HepG2 (cell line): Measurements from ENCODE around the gene PPARA. TPM values are rescaled to one million over a fixed set of nuclear protein-coding genes. Genes with fewer than 3 reads are reported as not detected.
A peak's percentile ranks its signal among the peaks of the same experiment; 100 is the strongest.

ENCODE experiments used
- ATAC-seq: fragments of 200-7000 bp; cut with Tn5 transposase; 3 replicates; pipeline ENCODE4 v1.9.1; 2020; ENCODE audit warnings: mild to moderate bottlenecking, moderate library complexity
- BruUV-seq: library from RNA; stranded (reverse); fragments of 400-500 nt; replicated peaks from 2 replicates; lab custom pipeline; 2021; lab: Mats Ljungman, UMichigan
- CTCF ChIA-PET: fragments of 300-600 bp; formaldehyde crosslinking; extraction: SDS; loops from one replicate; lab custom pipeline; 2021; ENCODE audit warnings: low total read pairs, inconsistent platforms, low intra/inter-chr PET ratio; lab: Yijun Ruan, JAX
- POLR2A ChIA-PET: fragments of 350-600 bp; sonication (Branson Sonifier 250); formaldehyde crosslinking; loops from one replicate; lab custom pipeline; 2020; ENCODE audit warnings: antibody characterized with exemption, inconsistent platforms; lab: Yijun Ruan, JAX
- DNase-seq: peaks from one replicate; pipeline ENCODE4 v3.0.0-alpha.2; 2015; ENCODE audit warnings: low spot score
- FAIRE-seq: peaks from 3 replicates; lab custom pipeline; 2011; peaks lifted over from hg19 to GRCh38; lab: Jason Lieb, UNC
- H2AFZ ChIP-seq: one replicate; pipeline ENCODE4 v1.6.1; 2011; ENCODE audit warnings: low read length, inconsistent platforms
- H3K27ac ChIP-seq: fragments of 300-600 bp; 3 replicates; pipeline ENCODE4 v1.8.0; 2011; ENCODE audit warnings: mixed run types, mild to moderate bottlenecking, mixed read lengths, low read length, inconsistent platforms; ENCODE audit not compliant: insufficient read depth; ENCODE audit errors: extremely low read length
- H3K27me3 ChIP-seq, 2 experiments: fragments of 200-600 bp in 1 of 2; 2 replicates in 1 of 2; 3 replicates in 1 of 2; pipeline versions ENCODE4 v1.6.0 to v1.8.0; 2011; ENCODE audit warnings: low read length in 2 of 2, mild to moderate bottlenecking in 2 of 2, moderate library complexity in 2 of 2, inconsistent platforms in 1 of 2; ENCODE audit not compliant: insufficient read depth in 2 of 2, control insufficient read depth in 1 of 2
- H3K36me3 ChIP-seq, 2 experiments: fragments of 200-600 bp in 1 of 2; replicated peaks in 1 of 2; 2 replicates in 1 of 2; 3 replicates in 1 of 2; pipeline versions ENCODE4 v1.5.1 to v1.8.0; 2011; ENCODE audit warnings: low read length in 2 of 2, inconsistent platforms in 1 of 2; ENCODE audit not compliant: insufficient read depth in 2 of 2, control insufficient read depth in 1 of 2
- H3K4me1 ChIP-seq: 2 replicates; pipeline ENCODE4 v1.5.1; 2012; ENCODE audit warnings: low read length, inconsistent platforms; ENCODE audit not compliant: insufficient read depth
- H3K4me2 ChIP-seq: 2 replicates; pipeline ENCODE4 v1.6.0; 2011; ENCODE audit warnings: low read depth, low read length, inconsistent platforms
- H3K4me3 ChIP-seq, 3 experiments: fragments of 200-600 bp in 1 of 3; sonication (generic), shearing (Covaris generic) in 1 of 3; replicated peaks in 1 of 3; 2 replicates each; pipeline ENCODE4 v1.5.1; 2011 to 2016; ENCODE audit warnings: low read length in 3 of 3, inconsistent platforms in 2 of 3, low read depth in 2 of 3, mild to moderate bottlenecking in 2 of 3, control low read depth in 1 of 3, mixed read lengths in 1 of 3; ENCODE audit not compliant: insufficient read depth in 1 of 3
- H3K79me2 ChIP-seq: one replicate; pipeline ENCODE4 v1.6.1; 2011; ENCODE audit warnings: low read length, inconsistent platforms; ENCODE audit not compliant: insufficient read depth
- H3K9ac ChIP-seq: 2 replicates; pipeline ENCODE4 v1.6.0; 2011; ENCODE audit warnings: mild to moderate bottlenecking, low read depth, low read length, inconsistent platforms; ENCODE audit not compliant: insufficient read depth
- H3K9me3 ChIP-seq: 2 replicates; pipeline ENCODE4 v1.5.1; 2012; ENCODE audit warnings: mild to moderate bottlenecking, low read length
- H4K20me1 ChIP-seq: 2 replicates; pipeline ENCODE4 v1.6.0; 2011; ENCODE audit warnings: inconsistent platforms, mild to moderate bottlenecking, low read length, moderate library complexity; ENCODE audit not compliant: insufficient read depth
- BCL6 ChIP-seq: IDR thresholded peaks from 2 replicates; pipeline ENCODE4 v1.6.1; 2016; ENCODE audit warnings: missing genetic modification reagents, missing compliant biosample characterization
- GRHL1 ChIP-seq: sonication (generic); formaldehyde crosslinking; conservative IDR thresholded peaks from 2 replicates; pipeline ENCODE4 v1.8.0; 2022; ENCODE audit warnings: missing genetic modification reagents
- HOXA5 ChIP-seq: sonication (generic); formaldehyde crosslinking; IDR thresholded peaks from 2 replicates; pipeline ENCODE4 v1.4.0; 2020; ENCODE audit warnings: missing genetic modification reagents
- MXD1 ChIP-seq: sonication (generic); formaldehyde crosslinking; IDR thresholded peaks from 2 replicates; pipeline ENCODE4 v1.4.0; 2020; ENCODE audit warnings: mild to moderate bottlenecking, missing genetic modification reagents
- NR2F1 ChIP-seq, 2 experiments: fragments of 450-650 bp in 1 of 2; formaldehyde crosslinking in 1 of 2; IDR thresholded peaks; 2 replicates each; pipeline versions ENCODE4 v1.5.0 to v1.6.1; 2016 to 2020; ENCODE audit warnings: mild to moderate bottlenecking in 1 of 2, missing compliant biosample characterization in 1 of 2, missing genetic modification reagents in 1 of 2, moderate library complexity in 1 of 2
- NR2F2 ChIP-seq: IDR thresholded peaks from 2 replicates; pipeline ENCODE4 v1.6.1; 2012; ENCODE audit warnings: low read depth, inconsistent platforms, borderline replicate concordance
- NR2F6 ChIP-seq, 2 experiments: IDR thresholded peaks; 2 replicates each; pipeline ENCODE4 v1.6.1; 2016; ENCODE audit warnings: antibody characterized with exemption in 1 of 2, mild to moderate bottlenecking in 1 of 2
- RARA ChIP-seq: IDR thresholded peaks from 2 replicates; pipeline ENCODE4 v1.6.1; 2016; ENCODE audit warnings: missing genetic modification reagents, missing compliant biosample characterization
- RFX1 ChIP-seq: fragments of 450-650 bp; IDR thresholded peaks from 2 replicates; pipeline ENCODE4 v1.6.1; 2017
- SRY ChIP-seq: sonication (generic); formaldehyde crosslinking; IDR thresholded peaks from 2 replicates; pipeline ENCODE4 v1.8.0; 2022; ENCODE audit warnings: mild to moderate bottlenecking, missing genetic modification reagents
- TFDP1 ChIP-seq: IDR thresholded peaks from 2 replicates; pipeline ENCODE4 v1.6.1; 2016; ENCODE audit warnings: missing compliant biosample characterization, missing genetic modification reagents, borderline replicate concordance
- ZBTB49 ChIP-seq: sonication (generic); formaldehyde crosslinking; IDR thresholded peaks from 2 replicates; pipeline ENCODE4 v1.4.0; 2020; ENCODE audit warnings: missing genetic modification reagents, borderline replicate concordance
- ZNF644 ChIP-seq: IDR thresholded peaks from 2 replicates; pipeline ENCODE4 v1.6.1; 2016; ENCODE audit warnings: low read depth
- ZNF883 ChIP-seq: sonication (generic); formaldehyde crosslinking; IDR thresholded peaks from 2 replicates; pipeline ENCODE4 v1.5.1; 2020; ENCODE audit warnings: mild to moderate bottlenecking, missing genetic modification reagents; ENCODE audit errors: not compliant biosample characterization
- WGBS: methylation state at CpG from one replicate; pipeline ENCODE4 v1.1.6; 2017; ENCODE audit warnings: low lambda C conversion rate; 5-methylcytosine and 5-hydroxymethylcytosine counted together
- in situ Hi-C: cut with HindIII; loops from 2 replicates; pipeline ENCODE4 v1.10.0; 2017; ENCODE audit warnings: low pct_unique_long_range_greater_than_20kb; ENCODE audit not compliant: extremely low pct_ligation_motif_present
- intact Hi-C: fragments of 100-400 bp; cut with micrococcal nuclease; formaldehyde crosslinking; loops from one replicate; pipeline ENCODE4 v1.10.0; 2022; ENCODE audit not compliant: unreplicated experiment
- polyA plus RNA-seq, 8 experiments: library from polyadenylated mRNA; depleted of rRNA in 3 of 8; stranded (reverse) in 7 of 8; unstranded in 1 of 8; fragments of >200 nt; fragmentation: Illumina TruSeq in 4 of 8; extraction: Trizol in 4 of 8; gene quantifications; 2 replicates each; pipeline versions ENCODE4 v1.2.1 to v1.2.3, GENCODE V29; 2011 to 2016; ENCODE audit warnings: low read depth in 4 of 8, missing spikeins in 1 of 8, mixed read lengths in 1 of 8; ENCODE audit not compliant: insufficient read depth in 1 of 8
- total RNA-seq, 5 experiments: library from RNA; depleted of rRNA; stranded (reverse); fragments of >200 nt; fragmentation: Illumina TruSeq; extraction: Trizol; gene quantifications; 2 replicates each; pipeline ENCODE4 v1.2.3, GENCODE V29; 2016; ENCODE audit warnings: low read depth in 1 of 5

Gene PPARA
- total and polyA plus RNA-seq, 2 of the 13 experiments (the other 11 are each of a cell fraction or from before 2014, with no cell fraction given), result 18.2 to 24.7 TPM

- POLR2A ChIA-PET, result no interaction called here
These were observed 90.6 kb downstream of the PPARA start for GRCh38 chr22:46240907-46241306.

GRCh38 chr22:46241396-46242007 lies 91.2 kb downstream of the PPARA start:
- ChIA-PET POLR2A (no interaction called here), CTCF (no interaction called here)
- no TSS peak for BruUV-seq
- in situ Hi-C loops, result no loop called here
- Histone ChIP-seq H2AFZ (no peak overlapping the region), H3K27me3 (no peaks in the 10 kb centered on the region), H3K79me2 (no peaks in the 10 kb centered on the region), H3K4me1 (peaks cover 14% of the 10 kb centered on the region), H3K27ac (no peak overlapping the region), H3K36me3 (peaks cover 4 to 15% of the 10 kb centered on the region in 2 experiments; a peak in 4 of 5 replicates), H3K9me3 (no peaks in the 10 kb centered on the region), H3K4me3 (no peak overlapping the region), H3K9ac (no peak overlapping the region), H4K20me1 (no peaks in the 10 kb centered on the region), H3K4me2 (no peak overlapping the region)
- FAIRE-seq (no peak), DNase-seq (no peak), ATAC-seq (no peak)
- WGBS, result 94% methylated on average over 5 of the region's 5 CpGs
- intact Hi-C loops, result no loop called here
- no peak for TF ChIP-seq SRY
- no peak for TF ChIP-seq ZNF644
- no peak for TF ChIP-seq RFX1
- no peak for TF ChIP-seq ZNF883 (CRISPR knock-in tag)
- no peak for TF ChIP-seq ZBTB49
- no peak for TF ChIP-seq MXD1 (CRISPR knock-in tag)
- no peak for TF ChIP-seq GRHL1 (CRISPR knock-in tag)

More at GRCh38 chr22:46240907-46241306, 90.6 kb downstream of the PPARA start:
- no peak overlapping the region for H3K9ac ChIP-seq
- TF ChIP-seq NR2F6 (IDR thresholded peaks at IDR 0.05) (peak; percentile 44), NR2F6 (CRISPR knock-in tag; IDR thresholded peaks at IDR 0.05) (no peak), HOXA5 (CRISPR knock-in tag) (no peak), NR2F2 (peak; percentile 64; the same call in 1 of the 2 replicates), TFDP1 (CRISPR knock-in tag) (no peak), NR2F1 (CRISPR knock-in tag; IDR thresholded peaks at IDR 0.05) (peak in 1 of 2 experiments; percentile 59; a peak in 2 of 4 replicates), RARA (peak; percentile 28; the same call in 1 of the 2 replicates), BCL6 (CRISPR knock-in tag) (0 out of 2 replicates have a peak, but pooled peaks have one; percentile 8)
- no TSS peak for BruUV-seq
- no peak overlapping the region for H3K4me3 ChIP-seq
- intact Hi-C loops, result no loop called here
- in situ Hi-C loops, result no loop called here
- no peaks in the 10 kb centered on the region for H3K9me3 ChIP-seq
- DNase-seq (no peak), FAIRE-seq (no peak), ATAC-seq (no peak)
- no peak overlapping the region for H2AFZ ChIP-seq
- CTCF ChIA-PET, result no interaction called here
- no peaks in the 10 kb centered on the region for H4K20me1 ChIP-seq
- WGBS, result 69% methylated on average over 7 of the region's 7 CpGs
- H3K4me2 ChIP-seq, result no peak overlapping the region
- peaks cover 4 to 20% of the 10 kb centered on the region in 2 experiments; a peak in 4 of 5 replicates for H3K36me3 ChIP-seq
- H3K27ac ChIP-seq, result no peak overlapping the region
- no peaks in the 10 kb centered on the region for H3K27me3 ChIP-seq
- no peaks in the 10 kb centered on the region for H3K79me2 ChIP-seq
- H3K4me1 ChIP-seq, result peaks cover 14% of the 10 kb centered on the region
